ENCODE measurements around the gene SPTBN5.
A peak's percentile ranks its signal among the peaks of the same experiment; 100 is the strongest.

SPTBN5 gene

GRCh38 chr15:41930221-41930866 lies 36.5 kb upstream of the SPTBN5 start:
- Histone ChIP-seq H3K4ac (ENCODE audit: low read depth in 1 of 2, low read length in 2 of 2) (no peak overlapping the region), H2BK5ac (ENCODE audit: low read depth, low read length, poor library complexity, severe bottlenecking) (no peak overlapping the region), H3K36me3 (ENCODE audit: control insufficient read depth in 1 of 2, insufficient read depth in 2 of 2, low read depth in 1 of 2, low read length in 2 of 2) (peaks cover 0 to 20% of the 10 kb centered on the region in 2 experiments), H3K27ac (ENCODE audit: low read length, poor library complexity, severe bottlenecking) (peak overlapping the region; percentile 59), H3K4me1 (ENCODE audit: control insufficient read depth, insufficient read depth, low read depth, low read length) (peaks cover 41% of the 10 kb centered on the region), H3K4me2 (ENCODE audit: low read length, poor library complexity, severe bottlenecking) (no peak overlapping the region), H3K23ac (ENCODE audit: low read length in 2 of 2) (no peak overlapping the region), H3K27me3 (ENCODE audit: control insufficient read depth in 1 of 2, insufficient read depth in 1 of 2, low read length in 2 of 2) (no peaks in the 10 kb centered on the region), H4K8ac (ENCODE audit: low read length) (no peak overlapping the region), H3K79me1 (replicated peaks; ENCODE audit: low read length, poor library complexity, severe bottlenecking) (peaks cover 13% of the 10 kb centered on the region), H3K9me3 (ENCODE audit: control insufficient read depth, low read length) (no peaks in the 10 kb centered on the region), H2BK15ac (ENCODE audit: low read depth, poor library complexity, severe bottlenecking) (no peak overlapping the region), H2BK12ac (ENCODE audit: low read length in 2 of 2) (no peak overlapping the region), H2BK120ac (ENCODE audit: low read depth, low read length) (no peak overlapping the region), H3K14ac (ENCODE audit: low read length in 2 of 2) (no peak overlapping the region), H3K4me3 (ENCODE audit: insufficient read depth in 1 of 2, low read depth in 1 of 2, low read length in 2 of 2) (peak overlapping the region in 1 of 2 experiments; percentile 1), H3K18ac (ENCODE audit: low read depth in 1 of 2, low read length in 2 of 2) (no peak overlapping the region), H3K9ac (ENCODE audit: low read length) (peak overlapping the region; percentile 46), H4K91ac (ENCODE audit: low read length) (no peak overlapping the region), H2AFZ (ENCODE audit: low read depth, low read length) (no peak overlapping the region), H2AK5ac (ENCODE audit: low read length, severe bottlenecking) (no peak overlapping the region)
- DNase-seq: peak; percentile 96
- 9% methylated on average over 7 of the region's 8 CpGs for WGBS

- DNase-seq: peak; percentile 65
- Histone ChIP-seq H2BK120ac (ENCODE audit: low read depth, low read length) (peak overlapping the region; percentile 9), H2BK15ac (ENCODE audit: low read depth, poor library complexity, severe bottlenecking) (no peak overlapping the region), H3K9me3 (ENCODE audit: control insufficient read depth, low read length) (no peaks in the 10 kb centered on the region), H3K4me1 (ENCODE audit: control insufficient read depth, insufficient read depth, low read depth, low read length) (peaks cover 32% of the 10 kb centered on the region), H2BK5ac (ENCODE audit: low read depth, low read length, poor library complexity, severe bottlenecking) (no peak overlapping the region), H2BK12ac (ENCODE audit: low read length in 2 of 2) (peak overlapping the region; percentile 34 to 70), H2AK5ac (ENCODE audit: low read length, severe bottlenecking) (peak overlapping the region; percentile 19), H3K14ac (ENCODE audit: low read length in 2 of 2) (no peak overlapping the region), H3K9ac (ENCODE audit: low read length) (peak overlapping the region; percentile 46), H3K27ac (ENCODE audit: low read length, poor library complexity, severe bottlenecking) (no peak overlapping the region), H4K91ac (ENCODE audit: low read length) (peak overlapping the region; percentile 87), H3K18ac (ENCODE audit: low read depth in 1 of 2, low read length in 2 of 2) (peak overlapping the region in 1 of 2 experiments; percentile 78), H3K23ac (ENCODE audit: low read length in 2 of 2) (no peak overlapping the region), H3K4ac (ENCODE audit: low read depth in 1 of 2, low read length in 2 of 2) (peak overlapping the region; percentile 9 to 12), H3K4me3 (ENCODE audit: insufficient read depth in 1 of 2, low read depth in 1 of 2, low read length in 2 of 2) (peak overlapping the region in 1 of 2 experiments; percentile 17), H3K27me3 (ENCODE audit: control insufficient read depth in 1 of 2, insufficient read depth in 1 of 2, low read length in 2 of 2) (no peaks in the 10 kb centered on the region), H3K36me3 (ENCODE audit: control insufficient read depth in 1 of 2, insufficient read depth in 2 of 2, low read depth in 1 of 2, low read length in 2 of 2) (peaks cover 6 to 31% of the 10 kb centered on the region in 2 experiments), H2AFZ (ENCODE audit: low read depth, low read length) (no peak overlapping the region), H4K8ac (ENCODE audit: low read length) (peak overlapping the region; percentile 72), H3K79me1 (replicated peaks; ENCODE audit: low read length, poor library complexity, severe bottlenecking) (peaks cover 17% of the 10 kb centered on the region), H3K4me2 (ENCODE audit: low read length, poor library complexity, severe bottlenecking) (no peak overlapping the region)
- 51% methylated on average over 15 of the region's 16 CpGs for WGBS
These were observed 35.1 kb upstream of the SPTBN5 start for GRCh38 chr15:41928637-41929620.

- Histone ChIP-seq H2AFZ (ENCODE audit: low read depth, low read length) (no peak overlapping the region), H3K4me3 (ENCODE audit: insufficient read depth in 1 of 2, low read depth in 1 of 2, low read length in 2 of 2) (no peak overlapping the region), H3K4ac (ENCODE audit: low read depth in 1 of 2, low read length in 2 of 2) (no peak overlapping the region), H3K27me3 (ENCODE audit: control insufficient read depth in 1 of 2, insufficient read depth in 1 of 2, low read length in 2 of 2) (no peaks in the 10 kb centered on the region), H3K27ac (ENCODE audit: low read length, poor library complexity, severe bottlenecking) (no peak overlapping the region), H2BK12ac (ENCODE audit: low read length in 2 of 2) (no peak overlapping the region), H3K4me1 (ENCODE audit: control insufficient read depth, insufficient read depth, low read depth, low read length) (peaks cover 26% of the 10 kb centered on the region), H3K4me2 (ENCODE audit: low read length, poor library complexity, severe bottlenecking) (no peak overlapping the region), H2BK5ac (ENCODE audit: low read depth, low read length, poor library complexity, severe bottlenecking) (no peak overlapping the region), H3K18ac (ENCODE audit: low read depth in 1 of 2, low read length in 2 of 2) (peak overlapping the region in 1 of 2 experiments; percentile 16), H4K8ac (ENCODE audit: low read length) (peak overlapping the region; percentile 36), H2BK120ac (ENCODE audit: low read depth, low read length) (peak overlapping the region; percentile 30), H2BK15ac (ENCODE audit: low read depth, poor library complexity, severe bottlenecking) (no peak overlapping the region), H3K36me3 (ENCODE audit: control insufficient read depth in 1 of 2, insufficient read depth in 2 of 2, low read depth in 1 of 2, low read length in 2 of 2) (peaks cover 8 to 33% of the 10 kb centered on the region in 2 experiments), H3K14ac (ENCODE audit: low read length in 2 of 2) (no peak overlapping the region), H3K9me3 (ENCODE audit: control insufficient read depth, low read length) (no peaks in the 10 kb centered on the region), H3K23ac (ENCODE audit: low read length in 2 of 2) (no peak overlapping the region), H3K9ac (ENCODE audit: low read length) (no peak overlapping the region), H2AK5ac (ENCODE audit: low read length, severe bottlenecking) (no peak overlapping the region), H3K79me1 (replicated peaks; ENCODE audit: low read length, poor library complexity, severe bottlenecking) (peaks cover 19% of the 10 kb centered on the region), H4K91ac (ENCODE audit: low read length) (no peak overlapping the region)
- peak; percentile 56 for DNase-seq
- WGBS: 21% methylated on average over 3 of the region's 6 CpGs
These were observed 34.2 kb upstream of the SPTBN5 start for GRCh38 chr15:41928100-41928499.

GRCh38 chr15:41927536-41927935 lies 33.7 kb upstream of the SPTBN5 start:
- Histone ChIP-seq H3K4me1 (ENCODE audit: control insufficient read depth, insufficient read depth, low read depth, low read length) (peaks cover 21% of the 10 kb centered on the region), H2AFZ (ENCODE audit: low read depth, low read length) (no peak overlapping the region), H2BK5ac (ENCODE audit: low read depth, low read length, poor library complexity, severe bottlenecking) (no peak overlapping the region), H2BK120ac (ENCODE audit: low read depth, low read length) (no peak overlapping the region), H3K18ac (ENCODE audit: low read depth in 1 of 2, low read length in 2 of 2) (no peak overlapping the region), H3K4me2 (ENCODE audit: low read length, poor library complexity, severe bottlenecking) (no peak overlapping the region), H3K79me1 (replicated peaks; ENCODE audit: low read length, poor library complexity, severe bottlenecking) (peaks cover 22% of the 10 kb centered on the region), H3K4me3 (ENCODE audit: insufficient read depth in 1 of 2, low read depth in 1 of 2, low read length in 2 of 2) (no peak overlapping the region), H3K27ac (ENCODE audit: low read length, poor library complexity, severe bottlenecking) (no peak overlapping the region), H3K36me3 (ENCODE audit: control insufficient read depth in 1 of 2, insufficient read depth in 2 of 2, low read depth in 1 of 2, low read length in 2 of 2) (peaks cover 8 to 34% of the 10 kb centered on the region in 2 experiments), H4K8ac (ENCODE audit: low read length) (no peak overlapping the region), H2BK15ac (ENCODE audit: low read depth, poor library complexity, severe bottlenecking) (no peak overlapping the region), H3K9ac (ENCODE audit: low read length) (no peak overlapping the region), H3K4ac (ENCODE audit: low read depth in 1 of 2, low read length in 2 of 2) (no peak overlapping the region), H2AK5ac (ENCODE audit: low read length, severe bottlenecking) (no peak overlapping the region), H3K27me3 (ENCODE audit: control insufficient read depth in 1 of 2, insufficient read depth in 1 of 2, low read length in 2 of 2) (no peaks in the 10 kb centered on the region), H3K14ac (ENCODE audit: low read length in 2 of 2) (no peak overlapping the region), H3K9me3 (ENCODE audit: control insufficient read depth, low read length) (no peaks in the 10 kb centered on the region), H2BK12ac (ENCODE audit: low read length in 2 of 2) (no peak overlapping the region), H4K91ac (ENCODE audit: low read length) (no peak overlapping the region), H3K23ac (ENCODE audit: low read length in 2 of 2) (no peak overlapping the region)
- whole genome bisulfite sequencing: 72% methylated on average over 3 of the region's 3 CpGs
- DNase-seq: peak; percentile 30
